ENCODE measurements around the gene APLP1.
"Not testable (repeated sequence)": the region's sequence is repeated elsewhere in the genome, so short reads cannot be mapped to it uniquely, and the experiment has no call there.

The APLP1 gene

GRCh38 chr19:35868172-35868822, at the start of gene APLP1:
Gene APLP1, plus strand, starts transcription at chr19:35868574. Its CDS starts 63 bp downstream, at chr19:35868637.
- peak; percentile 32 for DNase-seq

DNA sequence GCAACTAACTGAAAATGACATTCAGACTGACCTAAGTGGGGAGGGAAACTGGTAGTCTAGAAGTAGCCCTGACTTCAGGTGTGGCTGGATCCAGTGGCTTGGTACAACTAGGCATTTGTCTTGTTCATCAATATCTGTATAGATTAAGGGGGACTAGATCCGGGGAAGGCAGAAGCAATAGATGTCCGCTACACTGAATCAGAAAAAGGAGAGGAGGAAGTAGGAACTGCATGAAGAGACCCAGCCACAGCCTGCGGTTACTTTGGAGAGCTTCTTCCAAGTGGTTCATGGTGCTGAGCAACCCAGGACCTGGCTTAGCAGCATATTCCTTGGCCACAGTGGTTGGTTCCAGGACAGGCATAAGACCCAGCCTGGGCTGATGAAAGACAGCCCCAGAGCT, 45.8 kb upstream of the APLP1 start:
- no peak for DNase-seq

- no peak for DNase-seq
These were observed 44.2 kb upstream of the APLP1 start for GRCh38 chr19:35824150-35824549.

GRCh38 chr19:35828692-35829301, 39.6 kb upstream of the APLP1 start:
- no peak for DNase-seq

DNA sequence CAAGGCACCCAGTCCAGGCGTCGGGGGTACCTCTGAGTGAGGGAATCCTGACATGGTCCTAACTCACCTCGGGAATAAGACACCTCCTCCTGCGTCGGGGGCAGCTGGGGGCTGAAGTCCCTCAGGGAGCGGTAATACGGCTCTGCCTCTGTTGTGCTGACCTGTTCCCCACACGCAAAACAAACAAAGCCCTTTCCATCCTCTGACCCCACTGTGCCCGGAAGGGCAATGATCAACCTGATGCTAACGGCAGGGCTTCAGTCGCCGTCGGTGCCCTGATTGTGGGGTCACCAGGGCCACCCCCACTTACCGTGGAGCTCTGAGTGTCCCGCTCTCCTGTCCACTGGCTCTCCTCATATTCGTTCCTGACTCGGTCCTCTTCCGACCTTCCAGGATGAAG, 37.4 kb upstream of the APLP1 start:
- DNase-seq = no peak

GRCh38 chr19:35832054-35832453, 36.3 kb upstream of the APLP1 start:
- no peak for DNase-seq

- DNase-seq = no peak
These were observed 34.4 kb upstream of the APLP1 start for GRCh38 chr19:35833972-35834371.

DNA sequence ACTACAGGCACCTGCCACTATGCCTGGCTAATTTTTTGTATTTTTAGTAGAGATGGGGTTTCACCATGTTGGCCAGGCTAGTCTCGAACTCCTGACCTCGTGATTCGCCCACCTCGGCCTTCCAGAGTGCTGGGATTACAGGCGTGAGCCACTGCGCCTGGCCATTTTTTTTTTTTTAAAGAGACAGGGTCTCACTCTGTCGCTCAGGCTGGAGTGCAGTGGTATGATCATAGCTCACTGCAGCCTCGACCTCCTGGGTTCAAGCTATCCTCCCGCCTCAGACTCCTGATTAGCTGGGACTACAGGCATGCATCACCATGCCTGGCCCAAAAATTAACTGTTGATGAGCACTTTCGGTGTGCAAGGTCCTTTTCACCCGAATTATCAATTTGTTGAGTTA, 32.3 kb upstream of the APLP1 start:
- DNase-seq = not testable (repeated sequence)

DNA sequence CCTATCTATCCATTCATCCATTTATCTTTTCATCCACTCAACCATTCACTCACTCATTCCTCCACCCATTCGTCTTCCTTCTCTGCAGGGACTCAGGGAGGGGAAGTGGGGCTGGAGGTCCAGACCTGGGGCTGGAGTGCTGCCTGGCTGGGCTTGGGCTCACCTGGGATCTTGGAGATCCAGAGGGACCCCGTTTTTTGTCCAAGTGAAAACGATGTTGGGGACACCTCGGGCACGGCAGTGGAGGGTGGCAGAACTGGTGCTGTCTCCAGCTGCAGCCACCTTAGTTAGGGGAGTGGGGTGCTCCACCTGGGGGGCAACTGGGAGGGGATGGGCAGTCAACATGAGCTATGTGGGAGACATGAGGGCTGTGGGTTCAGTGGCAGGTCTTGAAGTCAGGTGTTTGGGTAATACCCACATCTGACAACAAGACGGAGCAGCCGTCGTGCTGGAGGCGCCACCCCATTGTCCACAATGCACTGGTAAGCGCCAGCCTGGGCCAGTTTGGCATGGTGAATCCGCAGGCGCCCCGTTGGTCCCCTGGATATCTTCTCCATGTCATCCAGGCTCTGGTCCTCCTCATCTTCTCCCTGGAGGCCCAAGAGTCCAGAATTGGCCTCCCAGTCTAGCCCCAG, 26.3 kb upstream of the APLP1 start:
- no peak for DNase-seq

GRCh38 chr19:35842666-35843272, 25.6 kb upstream of the APLP1 start:
- no peak for DNase-seq

DNA sequence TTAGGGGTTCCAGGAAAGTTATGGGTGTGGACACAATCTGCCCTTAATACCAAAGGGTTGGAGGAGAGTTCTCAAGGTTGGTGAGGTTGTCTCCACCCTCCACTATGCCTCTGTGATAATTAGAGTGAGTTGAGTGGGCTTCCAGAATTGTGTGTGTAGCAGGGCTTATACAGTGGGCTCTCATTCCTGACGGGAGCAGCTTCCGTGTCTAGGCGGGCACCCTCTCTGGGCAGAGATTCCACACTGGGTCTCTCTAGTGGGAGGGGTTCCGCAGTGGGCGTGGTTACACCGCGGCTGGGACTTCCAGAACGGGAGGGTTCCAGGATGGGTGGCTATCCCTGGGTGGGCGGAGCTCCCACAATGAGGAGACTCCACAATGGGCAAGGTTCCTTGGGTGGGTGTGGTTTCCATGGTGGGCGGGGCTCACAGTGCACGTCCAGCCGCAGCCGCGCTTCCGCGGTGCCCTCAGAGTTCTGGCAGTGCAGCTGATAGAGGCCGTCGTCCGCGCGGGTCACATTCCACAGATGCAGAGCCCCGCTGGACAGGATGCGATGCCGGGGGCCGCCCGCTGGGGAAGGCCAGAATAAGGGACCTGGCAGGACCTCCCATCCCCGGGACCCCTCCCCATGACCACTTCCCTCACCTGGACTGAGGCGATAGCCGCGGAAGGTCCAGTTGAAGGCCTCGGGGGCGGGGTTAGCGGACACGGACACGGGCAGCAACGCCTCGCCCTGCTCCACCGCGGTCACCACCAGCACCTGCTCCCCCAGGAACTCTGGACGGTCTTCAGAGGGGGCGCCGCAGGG, 24.5 kb upstream of the APLP1 start:
- no peak for DNase-seq

- DNase-seq = no peak
These were observed 23.7 kb upstream of the APLP1 start for GRCh38 chr19:35844482-35845214.

GRCh38 chr19:35845215-35846037, 22.9 kb upstream of the APLP1 start:
- no peak for DNase-seq

DNA sequence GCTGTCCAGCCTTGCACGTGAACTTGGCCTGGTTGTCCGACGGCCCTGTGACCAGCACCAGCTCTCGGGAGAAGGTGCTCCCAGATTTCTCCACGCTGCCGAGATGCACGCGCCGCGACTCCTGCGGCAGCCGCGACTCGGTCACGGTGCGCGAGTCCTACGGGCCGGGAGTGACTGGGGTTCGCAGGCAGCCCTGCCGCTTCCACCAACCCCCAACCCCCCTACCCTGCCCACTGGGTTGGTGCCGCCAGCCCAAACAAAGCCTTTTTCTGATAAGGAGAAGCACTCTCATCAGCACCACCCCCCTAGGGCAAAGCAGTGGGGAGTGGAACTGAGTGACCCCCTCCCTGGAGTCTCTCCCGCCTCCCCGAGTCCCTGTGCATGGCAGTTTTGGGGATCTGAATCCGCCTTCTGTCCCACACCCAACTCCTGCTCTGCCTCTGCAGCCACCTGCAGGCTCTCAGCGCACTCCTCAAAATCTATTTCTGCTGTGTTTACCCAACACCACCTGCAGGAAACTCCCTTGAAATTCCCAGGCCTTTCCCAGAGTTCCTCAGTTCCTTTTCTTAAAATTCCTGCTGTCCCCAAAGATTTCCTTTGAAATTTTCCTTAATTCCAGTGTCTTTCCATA, 22.2 kb upstream of the APLP1 start:
- no peak for DNase-seq

DNA sequence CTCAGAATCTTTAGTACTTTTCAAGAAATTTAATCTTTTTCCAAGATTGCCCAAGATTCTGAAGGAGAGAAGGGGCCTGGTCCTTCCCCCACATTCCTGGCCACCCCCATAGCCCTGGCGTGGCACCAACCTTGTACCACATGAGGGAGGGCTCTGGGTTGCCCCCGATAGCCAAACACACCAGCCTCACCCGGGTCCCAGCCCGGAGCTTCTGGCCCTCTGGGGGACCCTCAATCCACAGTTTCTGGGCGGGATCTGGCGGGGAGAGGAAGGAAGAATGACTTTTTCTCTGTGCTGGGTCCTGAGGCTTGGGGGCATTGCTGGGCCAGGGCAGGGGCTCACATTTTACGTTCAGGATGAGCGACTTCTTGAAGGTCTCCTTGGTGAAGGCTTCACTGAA, 20.5 kb upstream of the APLP1 start:
- no peak for DNase-seq

GRCh38 chr19:35848486-35848885, 19.9 kb upstream of the APLP1 start:
- no peak for DNase-seq

- no peak for DNase-seq
These were observed 19.4 kb upstream of the APLP1 start for GRCh38 chr19:35848919-35849505.

GRCh38 chr19:35851213-35852028, 17.0 kb upstream of the APLP1 start:
- DNase-seq = no peak

- no peak for DNase-seq
These were observed 16.2 kb upstream of the APLP1 start, which contains the start of gene NPHS1 for GRCh38 chr19:35852029-35852780. Gene NPHS1, minus strand, starts transcription at chr19:35852504. Its CDS starts 667 bp downstream, at chr19:35851837.

All from NCI-H446 treated with DMSO at 0.1 percent for 48 hours (cell line).